Activated gamma-delta T cell treated with anti-CD3 and anti-CD28 coated beads, Interleukin-2, amount 50 U/mL, for 16 hours (primary cell): Measurements from ENCODE around the gene SORCS1.

Source experiments
- DNase-seq: peaks from one replicate; pipeline ENCODE4 v3.0.0-alpha.2; 2020; ENCODE audit warnings: low read depth

SORCS1 gene

DNA sequence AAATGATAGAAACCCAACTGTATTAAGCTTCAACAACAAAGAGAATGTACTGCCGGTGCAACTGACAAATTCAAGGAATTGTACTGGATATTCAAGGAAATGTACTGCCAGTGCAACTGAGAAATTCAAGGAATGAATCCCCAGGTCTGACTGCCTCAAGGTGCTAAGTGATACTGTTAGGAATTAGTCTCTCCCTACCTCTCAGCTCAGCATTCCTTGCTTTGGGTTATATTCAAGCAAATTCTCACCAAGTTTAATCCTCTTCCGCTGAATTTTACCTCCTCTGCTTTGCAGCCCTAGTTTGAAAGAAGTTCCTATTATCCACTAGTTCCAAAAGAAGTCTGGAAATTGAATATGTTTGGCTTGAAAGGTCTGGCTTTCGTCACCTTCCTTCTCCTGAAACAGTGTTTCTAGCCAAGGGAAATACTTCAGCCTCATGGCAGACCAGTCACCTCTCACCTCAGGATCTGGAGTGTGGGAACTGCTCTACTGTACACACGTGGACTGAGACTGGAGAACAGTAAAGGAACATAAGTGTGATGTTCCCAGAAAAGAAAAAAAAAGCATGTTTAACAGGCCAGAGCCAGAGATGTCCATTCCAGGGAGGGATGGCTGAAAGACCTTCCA is 60.4 kb downstream of the SORCS1 start:
- no peak for DNase-seq

DNA sequence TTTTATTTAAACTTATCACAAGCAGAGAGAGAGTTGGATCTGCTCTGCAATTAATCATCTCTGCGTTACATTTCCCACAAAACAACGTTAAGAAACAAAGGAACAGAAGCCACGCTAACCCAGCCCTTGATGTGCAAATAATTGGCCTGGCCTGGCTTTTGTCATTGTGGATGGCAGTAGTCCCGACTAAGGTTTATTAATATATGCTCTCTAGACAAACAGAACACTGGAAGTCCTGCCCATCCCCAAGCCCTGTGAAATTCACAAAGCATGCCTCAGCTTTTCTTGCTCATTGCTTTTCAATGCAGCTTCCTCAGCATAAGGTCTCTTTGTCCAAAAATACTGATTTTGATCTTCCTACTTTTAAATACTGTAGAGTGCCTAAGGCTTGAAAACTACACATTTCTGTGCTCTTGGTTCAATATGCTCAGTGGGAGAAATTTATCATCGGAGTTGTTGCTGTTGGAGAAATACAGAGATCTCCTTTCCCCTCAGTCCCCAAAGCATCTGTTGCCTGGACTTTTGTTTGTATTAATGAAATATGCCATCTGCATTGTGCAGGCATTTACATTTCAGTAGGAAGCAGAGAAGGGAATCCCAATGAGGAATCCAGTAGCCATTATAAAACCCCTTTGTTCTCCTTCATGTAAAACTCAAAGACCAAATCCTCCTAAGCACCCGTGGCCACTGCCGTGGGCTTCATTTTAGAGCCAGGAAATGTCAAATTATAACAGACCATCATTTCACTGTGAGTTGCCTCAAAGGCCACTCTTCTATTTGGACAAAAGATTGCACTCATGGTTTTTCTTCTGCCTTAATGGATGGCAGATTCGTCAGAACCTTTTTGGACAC is 61.1 kb downstream of the SORCS1 start:
- no peak for DNase-seq

DNA sequence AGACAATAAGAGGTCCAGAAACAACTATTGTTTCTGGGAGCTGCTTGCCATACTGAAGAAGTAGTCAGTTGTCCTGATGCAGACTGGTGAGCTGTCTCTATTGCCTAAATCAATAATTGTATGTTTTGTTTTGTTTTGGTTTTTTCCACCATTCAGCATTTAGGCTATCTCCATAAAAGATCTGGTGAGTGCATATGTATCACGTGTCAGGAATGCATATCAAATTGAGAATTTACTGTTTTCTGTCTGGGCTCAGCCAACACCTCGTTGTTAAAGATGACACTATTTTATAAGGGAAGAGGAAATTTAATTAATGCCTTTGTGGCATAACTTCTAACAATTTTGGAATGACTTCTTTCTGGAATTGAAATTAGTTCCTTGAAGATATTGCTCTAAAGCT is 66.2 kb downstream of the SORCS1 start:
- DNase-seq: no peak

DNA sequence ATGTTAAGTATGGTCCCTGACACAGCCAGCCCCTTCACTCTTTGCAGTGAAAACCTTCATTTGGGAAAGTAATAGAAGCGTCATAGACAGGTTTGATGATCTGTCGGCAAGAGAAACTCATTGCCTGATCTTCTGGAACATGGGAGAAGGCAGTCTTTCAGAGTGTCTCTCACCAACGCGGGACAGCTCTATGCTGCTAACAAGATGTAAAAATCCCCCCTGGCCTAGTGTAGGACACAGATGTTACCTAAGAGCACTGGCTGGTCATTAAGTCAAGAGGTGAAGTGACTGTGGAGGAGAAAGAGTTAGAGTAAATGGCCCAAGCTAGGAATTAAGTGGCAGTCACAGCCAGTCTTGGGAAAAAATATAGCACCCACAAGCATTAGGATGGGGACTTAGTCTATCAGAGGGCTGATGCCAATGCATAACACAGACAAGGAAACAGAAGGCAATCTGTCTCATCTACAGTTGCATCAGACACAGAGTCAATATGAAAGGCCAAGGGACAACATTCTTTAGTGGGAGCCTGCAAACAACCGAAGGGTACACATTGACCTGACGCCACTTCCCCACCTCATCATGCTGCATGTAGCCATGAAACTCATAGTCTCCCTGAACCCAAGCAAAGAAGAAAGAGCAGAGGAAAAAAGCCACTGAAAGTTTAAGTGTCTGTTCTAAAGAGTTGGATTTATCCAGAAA is 69.5 kb downstream of the SORCS1 start:
- no peak for DNase-seq

DNA sequence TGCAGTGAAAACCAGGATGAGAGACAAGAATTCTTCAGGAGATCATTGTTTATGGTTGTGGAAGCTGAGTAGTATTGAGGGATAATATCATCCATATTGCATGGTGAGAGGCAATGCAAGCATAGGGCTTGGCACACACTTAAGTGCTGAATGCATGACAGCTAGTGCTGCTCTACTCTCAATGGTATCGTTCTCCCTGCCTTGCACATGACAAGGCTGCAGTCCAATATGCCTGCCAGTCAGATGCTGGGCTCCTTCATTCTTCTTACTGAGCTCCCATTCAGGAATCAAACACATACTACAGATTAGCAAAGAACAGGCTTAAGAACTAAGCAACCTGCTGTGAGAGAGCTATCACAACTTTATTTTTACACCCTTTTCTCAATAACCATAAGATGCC is 72.2 kb downstream of the SORCS1 start:
- DNase-seq: no peak

DNA sequence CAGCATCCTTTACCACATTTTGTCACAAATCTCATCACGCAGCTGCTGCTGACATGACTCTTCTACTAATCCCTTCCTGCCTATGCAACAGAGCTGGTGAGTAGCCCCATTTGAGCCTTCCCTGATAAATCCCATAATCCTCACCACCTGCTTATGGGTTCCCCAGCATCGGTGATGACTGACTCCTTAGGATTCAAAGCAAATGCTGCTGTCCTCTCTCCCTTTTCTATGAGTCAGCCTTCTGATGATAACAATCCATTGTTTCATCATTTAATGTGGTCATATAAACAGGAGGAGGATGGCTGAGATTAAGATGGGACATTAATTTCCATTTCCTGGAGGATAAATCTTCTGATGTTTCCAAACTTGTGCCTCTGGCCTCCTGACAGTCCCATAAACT is 73.4 kb downstream of the SORCS1 start:
- no peak for DNase-seq

DNA sequence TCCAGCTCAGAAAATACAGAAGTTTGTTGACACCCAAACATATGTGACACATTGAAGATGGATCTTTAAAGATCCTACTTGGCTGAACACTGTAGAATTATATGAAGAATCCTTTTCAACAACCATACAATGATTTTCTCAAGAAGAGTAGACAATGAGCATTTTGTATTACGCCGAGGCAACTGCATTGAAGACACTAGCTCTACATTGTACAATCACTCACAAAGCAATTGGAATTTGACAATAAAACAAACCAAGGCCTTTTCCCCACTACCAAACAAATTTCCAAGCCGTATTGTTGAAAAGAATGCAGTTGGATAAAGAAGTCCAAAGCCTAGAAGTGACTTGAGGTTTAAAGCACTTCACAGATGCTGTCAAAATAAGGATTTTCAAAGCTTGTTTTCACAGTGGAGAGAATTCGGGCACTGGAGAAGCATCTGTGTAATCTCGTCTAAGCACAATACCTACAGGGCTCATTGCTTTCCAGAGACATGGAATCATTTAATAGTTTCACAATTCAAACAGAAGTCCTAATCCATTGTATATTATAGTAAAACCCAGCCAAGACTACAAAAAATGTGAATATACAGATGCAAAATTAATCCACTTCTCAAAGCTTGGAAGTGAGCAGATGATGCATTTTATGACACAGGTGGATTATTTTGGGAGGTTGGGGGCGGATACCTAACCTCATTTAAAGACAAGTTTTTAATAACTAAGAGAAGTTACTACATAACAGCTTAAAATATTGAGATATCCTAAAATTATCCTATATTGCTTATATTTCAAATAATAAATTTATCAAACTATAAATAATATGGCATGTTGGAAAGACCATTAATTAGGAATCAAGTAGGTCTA is 78.6 kb downstream of the SORCS1 start:
- no peak for DNase-seq

DNA sequence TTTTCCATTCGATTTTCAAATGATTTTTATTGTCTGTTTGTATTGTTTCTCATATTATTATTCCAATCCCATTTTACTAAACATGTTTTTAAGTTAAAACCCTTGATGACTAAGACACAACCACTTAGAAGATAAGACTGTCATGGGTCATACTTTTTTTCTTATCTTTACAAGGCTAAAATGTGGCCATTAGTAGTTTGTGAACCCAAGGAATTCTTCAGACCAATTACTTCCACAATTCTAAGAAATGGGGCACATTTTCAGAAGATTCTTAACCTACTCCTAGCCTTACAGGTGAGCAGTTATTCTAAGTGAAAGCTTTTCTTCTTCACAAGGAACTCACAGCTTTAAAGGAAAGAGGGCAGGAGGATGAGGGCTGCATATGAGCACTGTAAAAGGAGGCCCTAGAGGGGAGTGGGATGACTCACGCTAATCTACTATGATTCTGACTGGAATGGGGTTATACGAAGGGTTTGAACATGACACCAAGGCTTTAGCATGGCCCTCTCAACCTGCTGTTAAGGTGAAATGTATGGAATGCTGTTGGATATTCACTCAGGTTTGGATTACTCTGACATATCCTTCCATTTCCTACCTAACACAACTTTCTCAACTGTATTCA is 81.0 kb downstream of the SORCS1 start:
- no peak for DNase-seq

DNA sequence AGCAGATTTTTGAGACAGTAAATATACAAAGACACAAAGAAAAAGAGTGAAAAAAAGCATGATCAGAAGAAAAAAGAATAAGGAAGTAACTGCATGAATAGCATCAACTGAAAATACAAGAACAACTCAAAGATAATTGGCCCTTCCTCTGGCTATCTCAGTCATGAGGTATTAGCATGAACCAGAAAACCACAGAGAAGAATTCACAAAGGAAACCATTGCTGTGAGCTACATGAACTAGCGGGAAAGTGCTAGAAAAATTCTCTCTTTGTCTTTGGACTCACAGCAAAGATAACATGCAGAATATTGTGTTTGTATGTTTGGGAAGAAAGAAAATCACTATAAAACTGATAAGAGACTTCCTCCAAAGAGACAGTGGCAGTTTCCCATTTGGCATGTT is 82.9 kb downstream of the SORCS1 start:
- no peak for DNase-seq

DNA sequence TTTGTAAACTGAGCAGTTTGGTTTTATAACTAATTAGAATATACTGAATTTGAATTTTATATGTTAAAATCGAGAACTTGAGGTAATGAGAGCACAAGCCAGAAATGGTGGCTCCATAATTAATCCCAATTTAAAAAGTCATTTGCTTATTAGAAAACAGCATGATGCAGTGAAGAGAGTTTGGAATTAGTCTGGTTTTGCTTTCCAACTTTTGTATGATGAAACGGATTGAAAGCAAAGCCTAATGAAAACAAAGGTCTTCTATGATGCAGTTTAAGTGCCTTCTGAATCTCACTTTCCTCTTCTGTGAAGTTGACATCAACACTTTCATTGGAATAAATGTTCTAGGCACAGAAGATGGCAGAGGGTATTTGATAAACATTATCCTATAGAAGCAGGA is 89.4 kb downstream of the SORCS1 start:
- DNase-seq: no peak

DNA sequence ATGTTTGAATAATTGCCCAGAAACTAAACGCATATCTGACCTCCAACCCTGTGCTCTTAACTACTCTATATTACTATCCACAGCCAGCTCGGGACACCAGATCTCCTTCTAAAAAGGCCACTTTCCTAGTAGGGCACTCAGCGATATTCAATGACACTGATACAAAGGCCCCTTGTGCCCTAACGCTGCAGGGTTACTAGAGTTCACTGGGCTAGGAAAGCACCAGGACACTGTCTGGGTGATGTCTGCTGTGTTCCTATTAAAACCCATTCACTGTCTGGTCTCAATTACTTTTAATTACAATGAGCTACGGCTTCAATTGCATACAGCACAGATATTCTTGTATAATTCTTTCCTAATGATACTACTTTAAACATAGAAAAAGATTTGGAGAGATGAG is 91.7 kb downstream of the SORCS1 start:
- DNase-seq: no peak

DNA sequence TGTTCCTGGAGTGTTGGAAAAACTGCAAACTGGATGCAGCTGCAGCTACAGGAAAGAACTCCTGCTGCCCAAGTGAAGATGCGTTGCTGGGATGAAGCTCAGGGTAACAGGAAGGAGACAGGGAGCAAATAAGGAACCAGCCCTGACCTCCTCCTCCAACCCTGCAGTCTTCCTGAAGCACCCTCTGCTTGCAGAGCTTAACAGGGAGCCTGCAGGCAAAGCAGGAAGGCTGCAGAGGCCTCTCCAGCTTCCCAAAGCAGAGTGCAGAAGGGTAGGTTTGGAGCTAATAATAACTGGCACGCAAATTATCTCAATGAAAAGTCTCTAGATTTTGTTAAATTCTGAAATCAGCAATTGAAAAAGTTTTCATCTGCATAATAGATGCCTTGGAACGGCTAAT is 92.5 kb downstream of the SORCS1 start:
- DNase-seq: no peak

DNA sequence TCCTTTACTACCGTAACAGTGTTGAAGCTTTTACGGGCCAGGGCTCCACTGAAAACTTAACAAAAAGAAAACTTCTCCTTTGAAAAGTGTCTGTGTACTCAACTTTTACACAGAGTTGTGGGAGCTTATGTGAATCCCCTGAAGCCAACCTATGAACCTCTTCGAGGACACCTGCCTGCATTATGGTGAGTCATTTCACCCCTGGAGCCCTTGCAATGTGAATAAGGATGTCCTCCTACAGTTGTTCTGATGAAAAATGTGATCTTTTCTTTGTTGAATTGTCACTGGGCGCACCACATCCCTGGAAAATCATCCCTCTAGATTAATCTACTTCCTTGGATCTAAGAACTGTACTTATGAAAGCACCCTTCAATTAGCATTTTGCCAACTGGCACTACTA is 93.2 kb downstream of the SORCS1 start:
- DNase-seq: no peak

DNA sequence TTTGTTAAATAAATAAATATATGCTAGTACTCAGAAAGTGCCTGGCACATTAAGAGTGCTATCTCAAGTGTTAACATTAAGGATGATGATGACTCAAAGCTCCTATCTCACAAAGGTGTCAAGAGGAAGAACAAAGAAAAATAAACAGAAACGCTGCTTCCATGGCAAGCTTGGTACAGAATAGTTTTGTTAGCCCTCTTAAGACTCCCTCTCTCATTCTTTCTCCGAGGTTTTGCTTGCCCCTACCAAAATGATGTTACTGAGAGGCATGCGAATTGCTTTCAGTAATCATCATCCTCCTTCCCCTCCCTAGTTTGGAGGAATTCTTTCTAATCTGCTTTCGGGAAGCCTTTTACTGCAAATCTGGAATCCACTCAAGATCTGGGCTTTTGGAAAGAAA is 96.7 kb downstream of the SORCS1 start:
- DNase-seq: no peak

DNA sequence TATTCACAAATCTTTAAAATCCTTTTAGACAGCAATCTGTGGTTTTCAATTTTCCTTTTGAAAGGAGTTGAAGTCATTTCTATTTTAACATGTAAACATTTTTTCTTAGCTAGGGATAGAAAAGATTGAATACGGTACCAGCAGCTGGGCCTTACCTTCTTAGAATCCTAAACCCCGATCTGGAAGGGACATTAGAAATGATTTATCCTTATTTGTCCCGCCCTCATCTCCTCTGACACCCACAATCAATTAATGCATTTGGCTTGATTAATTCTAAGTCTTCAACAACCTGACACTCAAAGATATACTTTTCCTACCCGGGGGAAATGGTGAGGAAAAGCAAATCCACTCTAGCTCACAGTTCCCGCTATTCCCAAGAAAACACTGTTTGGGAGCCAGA is 100.4 kb downstream of the SORCS1 start:
- no peak for DNase-seq

DNA sequence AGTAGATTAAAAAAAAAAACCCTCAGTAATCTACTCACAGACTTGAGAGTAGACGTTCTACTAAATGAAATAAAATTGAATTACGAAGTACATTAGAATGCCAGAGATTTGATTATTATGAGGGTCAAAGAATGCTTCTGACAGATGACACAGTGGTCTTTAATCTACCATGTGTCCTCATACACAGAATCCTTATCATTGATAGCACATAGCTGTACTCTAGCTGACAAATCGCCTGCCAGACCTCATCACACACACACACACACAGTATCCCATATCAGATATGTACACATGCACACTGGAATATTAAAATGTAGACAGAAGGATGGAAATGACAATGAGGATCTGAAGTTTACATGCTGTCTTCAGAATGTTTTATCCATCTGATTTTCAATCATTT is 104.6 kb downstream of the SORCS1 start:
- DNase-seq: no peak

DNA sequence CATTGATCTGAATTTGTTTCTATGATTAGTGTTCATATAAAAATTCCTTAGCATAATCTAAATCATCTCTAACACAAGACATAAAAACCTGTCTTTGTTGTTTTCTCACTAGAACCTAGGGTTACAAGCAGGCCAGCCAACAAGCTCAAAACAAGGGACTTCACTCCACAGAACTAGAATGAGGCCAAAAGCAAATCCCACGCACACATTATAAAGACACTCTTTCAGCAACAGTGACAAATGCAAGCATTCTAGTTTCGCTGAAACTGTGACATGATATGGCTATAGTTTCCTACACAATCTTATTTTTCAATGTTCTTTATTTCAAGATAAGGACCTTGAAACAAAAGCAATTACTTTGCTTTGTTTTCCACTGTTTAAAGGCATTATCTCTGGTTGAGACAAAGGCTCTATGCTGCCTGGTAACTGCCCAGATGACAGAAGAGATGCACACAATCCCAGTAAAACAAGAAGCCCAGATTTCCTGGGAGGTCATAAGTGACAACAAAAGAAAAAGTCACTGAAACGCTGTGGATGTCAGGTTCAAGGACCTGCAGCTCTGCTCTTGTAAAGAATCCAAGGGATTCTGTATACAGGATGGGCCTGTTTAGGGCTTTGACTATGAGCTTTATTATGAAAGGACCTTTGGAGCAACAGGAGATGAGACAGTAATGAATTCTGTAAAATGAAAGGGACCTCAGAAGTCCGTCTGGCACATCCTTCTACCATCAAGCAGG is 105.3 kb downstream of the SORCS1 start:
- no peak for DNase-seq

DNA sequence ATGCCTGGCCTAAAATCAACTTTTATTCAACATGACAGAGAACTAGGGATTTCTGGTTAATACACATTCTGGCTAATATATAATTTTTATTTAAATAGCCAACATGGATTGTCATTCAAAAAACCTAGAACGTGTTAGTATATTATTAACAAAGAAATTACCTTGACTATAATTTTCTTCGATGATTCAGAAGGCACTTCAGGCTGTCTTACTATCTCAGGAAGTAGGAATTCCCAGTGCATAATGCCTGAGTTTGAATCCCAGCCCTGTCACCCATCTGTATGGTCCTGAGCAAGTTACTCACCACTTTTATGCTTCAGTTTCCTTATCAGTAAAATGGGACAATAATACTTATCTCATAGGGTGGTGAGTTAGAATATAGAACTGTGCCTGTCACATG is 106.2 kb downstream of the SORCS1 start:
- no peak for DNase-seq

DNA sequence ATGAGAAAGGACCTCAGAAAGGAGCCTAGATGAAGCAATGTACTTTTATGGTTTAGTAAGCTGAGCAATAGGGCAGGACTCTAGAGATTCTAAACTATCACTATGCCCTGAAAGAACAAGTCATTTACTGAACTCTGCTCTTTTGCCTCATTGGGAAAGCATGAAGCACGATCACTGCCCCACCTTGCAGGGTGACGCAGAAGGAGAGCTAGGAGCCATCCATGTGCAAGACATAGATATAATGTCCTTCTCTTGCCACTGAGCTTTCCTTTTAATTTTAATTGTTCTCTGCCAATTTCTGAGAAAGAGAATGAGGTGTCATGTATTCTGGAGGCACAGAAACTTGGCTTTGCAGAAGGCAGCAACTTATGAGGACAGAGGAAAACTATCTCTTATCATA is 108.3 kb downstream of the SORCS1 start:
- DNase-seq: no peak

DNA sequence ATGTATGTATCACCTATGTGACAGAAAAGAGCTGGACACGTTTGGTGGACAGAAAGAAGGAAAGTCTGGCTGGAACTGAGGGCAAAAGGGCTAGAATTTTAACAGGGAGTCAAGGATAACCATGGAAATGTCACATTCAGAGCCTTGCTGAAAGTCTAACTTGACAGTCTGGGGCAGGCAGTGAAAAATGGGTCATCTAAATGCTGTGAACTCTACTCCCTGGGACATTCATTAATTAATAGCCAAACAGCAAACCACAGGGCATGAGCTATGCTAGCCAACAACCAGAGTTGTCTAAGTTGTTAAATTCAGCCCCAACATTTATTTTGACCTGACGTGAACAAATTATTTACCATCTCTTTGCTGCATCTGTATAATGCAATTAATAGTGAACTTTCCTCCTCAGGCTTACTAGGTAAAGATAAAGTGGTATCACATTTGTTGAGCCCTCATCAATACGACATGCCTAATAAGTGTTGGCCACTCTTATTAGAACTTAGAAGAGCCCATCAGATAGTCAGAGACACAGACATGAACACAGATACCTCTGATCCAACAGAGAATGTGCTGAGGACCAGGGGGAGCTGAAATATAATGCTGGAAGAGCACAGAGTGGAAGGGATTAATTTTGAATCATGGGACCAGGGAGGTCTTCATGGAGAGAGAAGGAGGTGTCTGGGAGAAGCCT is 109.9 kb downstream of the SORCS1 start:
- no peak for DNase-seq

DNA sequence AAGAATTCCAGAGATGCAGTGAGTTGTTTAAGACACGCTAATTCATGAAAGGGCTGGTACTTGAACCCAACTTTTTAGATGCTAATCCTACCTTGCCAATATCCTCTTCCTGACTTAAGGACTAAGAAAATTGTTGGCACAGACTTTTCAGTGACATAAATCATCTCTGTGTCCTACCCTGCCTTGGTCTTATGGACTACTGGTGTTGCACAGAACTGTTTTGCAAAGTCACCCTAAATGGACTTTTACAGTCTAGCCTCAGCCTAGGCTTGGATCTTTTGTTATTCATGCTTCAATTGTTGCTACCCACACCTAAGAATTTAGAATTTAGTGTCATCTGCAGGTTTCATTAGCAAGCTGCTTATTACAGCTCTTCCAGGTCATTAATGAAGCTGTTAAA is 112.7 kb downstream of the SORCS1 start:
- DNase-seq: no peak
